ENCODE measurements around the gene MMAB. TPM values are rescaled to one million over a fixed set of nuclear protein-coding genes. Genes with fewer than 3 reads are reported as not detected.
A peak's percentile ranks its signal among the peaks of the same experiment; 100 is the strongest.

The MMAB gene
- total and polyA plus RNA-seq, 2 of the 13 experiments (the other 11 are each of a cell fraction or from before 2014, with no cell fraction given), result 26.1 to 77.3 TPM

DNA sequence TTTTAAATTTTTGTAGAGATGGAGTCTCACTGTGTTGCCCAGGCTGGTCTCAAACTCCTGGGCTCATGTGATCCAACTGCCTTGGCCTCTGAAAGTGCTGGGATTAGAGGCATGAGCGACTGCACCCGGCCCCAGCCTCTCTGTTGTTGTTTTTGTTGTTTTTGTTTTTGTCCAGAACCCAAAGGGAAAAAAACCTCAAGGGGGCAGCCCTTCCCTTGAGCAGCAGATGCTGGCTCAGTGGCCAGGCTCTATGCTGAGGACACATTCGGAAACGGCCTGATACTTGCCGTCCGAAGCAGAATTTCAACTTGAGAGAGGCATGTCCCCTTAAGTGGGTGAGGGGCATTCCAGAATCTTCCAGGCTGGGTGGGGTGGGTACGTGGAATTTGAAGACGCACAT lies 7.0 kb upstream of the MMAB start:
- Histone ChIP-seq H2AFZ (ENCODE audit: low read length) (no peak overlapping the region), H3K4me2 (ENCODE audit: low read depth, low read length) (no peak overlapping the region), H3K9me3 (ENCODE audit: low read length) (no peaks in the 10 kb centered on the region), H3K4me1 (ENCODE audit: insufficient read depth, low read length) (peaks cover 40% of the 10 kb centered on the region), H3K27ac (ENCODE audit: extremely low read length, insufficient read depth, low read length) (no peak overlapping the region), H3K27me3 (ENCODE audit: control insufficient read depth in 1 of 2, insufficient read depth in 2 of 2, low read length in 2 of 2) (no peaks in the 10 kb centered on the region), H3K36me3 (replicated peaks in 1 of 2; ENCODE audit: control insufficient read depth in 1 of 2, insufficient read depth in 2 of 2, low read length in 2 of 2) (peaks cover 19 to 71% of the 10 kb centered on the region in 2 experiments), H3K79me2 (ENCODE audit: insufficient read depth, low read length) (peaks cover 10% of the 10 kb centered on the region), H3K4me3 (replicated peaks in 1 of 3; ENCODE audit: insufficient read depth in 1 of 3, low read depth in 2 of 3, low read length in 3 of 3) (no peak overlapping the region), H4K20me1 (ENCODE audit: insufficient read depth, low read length) (no peaks in the 10 kb centered on the region), H3K9ac (ENCODE audit: insufficient read depth, low read depth, low read length) (no peak overlapping the region)
- WGBS (ENCODE audit: low lambda C conversion rate), result 96% methylated on average over 8 of the region's 8 CpGs
- ChIA-PET CTCF (ENCODE audit: low intra/inter-chr PET ratio, low total read pairs) (no interaction called here), POLR2A (no interaction called here)
- TF ChIP-seq BRD4 (CRISPR knock-in tag; IDR thresholded peaks at IDR 0.05) (no peak), MEF2D (CRISPR knock-in tag; IDR thresholded peaks at IDR 0.05) (no peak), TBL1XR1 (IDR thresholded peaks at IDR 0.05; ENCODE audit: borderline replicate concordance, low read length, partially characterized antibody) (no peak), ZNF207 (IDR thresholded peaks at IDR 0.05; ENCODE audit: borderline replicate concordance) (no peak), ZNF790 (CRISPR knock-in tag; IDR thresholded peaks at IDR 0.05; ENCODE audit: borderline replicate concordance) (no peak), NFYB (CRISPR knock-in tag; IDR thresholded peaks at IDR 0.05) (no peak), ZNF432 (CRISPR knock-in tag; IDR thresholded peaks at IDR 0.05; ENCODE audit: borderline replicate concordance) (no peak), ARNT (IDR thresholded peaks at IDR 0.05) (no peak)
- TF ChIP-seq, protein P1, sequence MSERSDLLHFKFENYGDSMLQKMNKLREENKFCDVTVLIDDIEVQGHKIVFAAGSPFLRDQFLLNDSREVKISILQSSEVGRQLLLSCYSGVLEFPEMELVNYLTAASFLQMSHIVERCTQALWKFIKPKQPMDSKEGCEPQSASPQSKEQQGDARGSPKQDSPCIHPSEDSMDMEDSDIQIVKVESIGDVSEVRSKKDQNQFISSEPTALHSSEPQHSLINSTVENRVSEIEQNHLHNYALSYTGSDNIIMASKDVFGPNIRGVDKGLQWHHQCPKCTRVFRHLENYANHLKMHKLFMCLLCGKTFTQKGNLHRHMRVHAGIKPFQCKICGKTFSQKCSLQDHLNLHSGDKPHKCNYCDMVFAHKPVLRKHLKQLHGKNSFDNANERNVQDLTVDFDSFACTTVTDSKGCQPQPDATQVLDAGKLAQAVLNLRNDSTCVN (CRISPR knock-in tag; IDR thresholded peaks at IDR 0.05; ENCODE audit: borderline replicate concordance), result no peak
- FAIRE-seq, result no peak
- no peak for DNase-seq (ENCODE audit: low spot score)
- no TSS peak for BruUV-seq (replicated peaks)
- intact Hi-C loops (cut with micrococcal nuclease; ENCODE audit: unreplicated experiment), result no loop called here
- in situ Hi-C loops (cut with HindIII; ENCODE audit: extremely low pct_ligation_motif_present, low pct_unique_long_range_greater_than_20kb), result no loop called here
- no peak for ATAC-seq

- ChIA-PET POLR2A (no interaction called here), CTCF (ENCODE audit: low intra/inter-chr PET ratio, low total read pairs) (no interaction called here)
- Histone ChIP-seq H4K20me1 (ENCODE audit: insufficient read depth, low read length) (no peaks in the 10 kb centered on the region), H3K79me2 (ENCODE audit: insufficient read depth, low read length) (peaks cover 16% of the 10 kb centered on the region), H3K4me1 (ENCODE audit: insufficient read depth, low read length) (peaks cover 40% of the 10 kb centered on the region), H3K36me3 (replicated peaks in 1 of 2; ENCODE audit: control insufficient read depth in 1 of 2, insufficient read depth in 2 of 2, low read length in 2 of 2) (peaks cover 19 to 71% of the 10 kb centered on the region in 2 experiments), H3K9me3 (ENCODE audit: low read length) (no peaks in the 10 kb centered on the region), H3K9ac (ENCODE audit: insufficient read depth, low read depth, low read length) (no peak overlapping the region), H3K4me2 (ENCODE audit: low read depth, low read length) (no peak overlapping the region), H2AFZ (ENCODE audit: low read length) (no peak overlapping the region), H3K27me3 (ENCODE audit: control insufficient read depth in 1 of 2, insufficient read depth in 2 of 2, low read length in 2 of 2) (no peaks in the 10 kb centered on the region), H3K27ac (ENCODE audit: extremely low read length, insufficient read depth, low read length) (peak overlapping the region; percentile 15), H3K4me3 (replicated peaks in 1 of 3; ENCODE audit: insufficient read depth in 1 of 3, low read depth in 2 of 3, low read length in 3 of 3) (no peak overlapping the region)
- no TSS peak for BruUV-seq (replicated peaks)
- WGBS (ENCODE audit: low lambda C conversion rate), result 80% methylated on average over 7 of the region's 7 CpGs
- DNase-seq (ENCODE audit: low spot score) (no peak), FAIRE-seq (no peak), ATAC-seq (no peak)
- in situ Hi-C loops (cut with HindIII; ENCODE audit: extremely low pct_ligation_motif_present, low pct_unique_long_range_greater_than_20kb) (no loop called here), intact Hi-C loops (cut with micrococcal nuclease; ENCODE audit: unreplicated experiment) (no loop called here)
- no peak for TF ChIP-seq GATAD2A (CRISPR knock-in tag; IDR thresholded peaks at IDR 0.05)
- TF ChIP-seq DMAP1 (CRISPR knock-in tag; IDR thresholded peaks at IDR 0.05), result no peak
- no peak for TF ChIP-seq SP1 (IDR thresholded peaks at IDR 0.05)
- TF ChIP-seq SP1 (CRISPR knock-in tag; IDR thresholded peaks at IDR 0.05), result no peak
- TF ChIP-seq CBX1 (IDR thresholded peaks at IDR 0.05; ENCODE audit: low read depth), result no peak
- no peak for TF ChIP-seq NFE2 (CRISPR knock-in tag; IDR thresholded peaks at IDR 0.05)
- TF ChIP-seq PHF20 (CRISPR knock-in tag; IDR thresholded peaks at IDR 0.05), result no peak
- TF ChIP-seq ZNF296 (CRISPR knock-in tag; conservative IDR thresholded peaks at IDR 0.05), result no peak
- no peak for TF ChIP-seq BHLHE40 (IDR thresholded peaks at IDR 0.05; ENCODE audit: low read length)
- TF ChIP-seq NR2F2 (IDR thresholded peaks at IDR 0.05; ENCODE audit: borderline replicate concordance, low read depth), result no peak
- no peak for TF ChIP-seq SIN3A (IDR thresholded peaks at IDR 0.05; ENCODE audit: borderline replicate concordance, low read depth, low read length)
- TF ChIP-seq ZBTB42 (CRISPR knock-in tag; IDR thresholded peaks at IDR 0.05), result no peak
- no peak for TF ChIP-seq TEF (CRISPR knock-in tag; IDR thresholded peaks at IDR 0.05)
- TF ChIP-seq ZNF614 (CRISPR knock-in tag; IDR thresholded peaks at IDR 0.05; ENCODE audit: borderline replicate concordance), result no peak
Measured at GRCh38 chr12:109579639-109580038, 6.3 kb upstream of the MMAB start.

All from HepG2 (cell line).